ENCODE results near the gene VIPR2. TPM values are rescaled to one million over a fixed set of nuclear protein-coding genes. Genes with fewer than 3 reads are reported as not detected.

VIPR2 gene
- total RNA-seq, 1 donor from 2014 or later: not detected

GRCh38 chr7:159039716-159040115, 105.0 kb downstream of the VIPR2 start:
- intact Hi-C loops (cut with micrococcal nuclease): no loop called here
- H3K4me3 Mint-ChIP-seq: no peak overlapping the region
- POLR2A ChIA-PET: no interaction called here
- no peaks in the 10 kb centered on the region for H3K36me3 Mint-ChIP-seq (ENCODE audit: low read depth)
- DNase-seq (no peak), ATAC-seq (ENCODE audit: low read depth) (no peak)
- TF ChIP-seq CTCF (IDR thresholded peaks at IDR 0.05): no peak
- peaks cover 3% of the 10 kb centered on the region for H3K27me3 Mint-ChIP-seq
- no peaks in the 10 kb centered on the region for H3K9me3 Mint-ChIP-seq
- CTCF ChIA-PET: no interaction called here
- H3K27ac Mint-ChIP-seq: no peak overlapping the region
- no peaks in the 10 kb centered on the region for H3K4me1 Mint-ChIP-seq

- Mint-ChIP-seq H3K27me3 (peaks cover 3% of the 10 kb centered on the region), H3K36me3 (ENCODE audit: low read depth) (no peaks in the 10 kb centered on the region), H3K27ac (no peak overlapping the region), H3K4me3 (no peak overlapping the region), H3K9me3 (no peaks in the 10 kb centered on the region), H3K4me1 (no peaks in the 10 kb centered on the region)
- no peak for TF ChIP-seq CTCF (IDR thresholded peaks at IDR 0.05)
- DNase-seq (no peak), ATAC-seq (ENCODE audit: low read depth) (no peak)
- intact Hi-C loops (cut with micrococcal nuclease): no loop called here
- ChIA-PET CTCF (no interaction called here), POLR2A (no interaction called here)
These were observed 106.6 kb downstream of the VIPR2 start for GRCh38 chr7:159038066-159038465.

DNA sequence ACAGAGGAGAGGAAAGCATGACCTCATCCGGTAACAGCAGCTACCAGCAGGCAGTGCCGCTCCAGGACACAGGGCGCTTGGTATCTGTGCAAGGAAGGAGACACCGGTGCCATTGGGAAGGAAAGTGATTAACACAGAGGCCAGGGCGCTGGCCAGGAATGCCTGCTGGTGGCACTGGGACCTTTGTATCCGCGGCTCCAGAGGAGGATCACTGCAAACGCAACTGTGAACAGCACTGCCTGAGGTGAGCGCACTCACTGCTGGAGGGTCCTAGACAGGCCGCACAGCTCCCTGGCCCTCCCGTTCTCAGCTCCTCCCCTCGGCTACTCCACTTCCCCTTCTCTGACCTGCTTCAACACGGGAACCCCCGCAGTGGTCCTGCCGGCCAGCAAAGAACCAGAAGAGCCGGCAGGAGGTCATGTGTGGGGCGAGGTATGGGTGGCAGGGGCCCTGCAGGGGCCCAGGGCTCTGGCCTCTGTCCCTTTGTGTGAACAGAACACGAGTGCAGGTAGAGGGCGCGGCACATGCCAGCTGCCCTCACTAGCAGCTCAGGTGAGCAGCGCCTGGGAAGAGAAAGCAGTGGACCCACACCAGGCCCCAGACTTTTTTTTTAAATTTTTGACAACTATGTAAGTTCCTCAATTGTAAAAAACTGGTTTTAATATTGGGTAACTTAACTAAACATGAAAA, 107.6 kb downstream of the VIPR2 start:
- ATAC-seq (ENCODE audit: low read depth) (no peak), DNase-seq (no peak)
- Mint-ChIP-seq H3K27ac (no peak overlapping the region), H3K4me3 (no peak overlapping the region), H3K4me1 (no peaks in the 10 kb centered on the region), H3K36me3 (ENCODE audit: low read depth) (no peaks in the 10 kb centered on the region), H3K9me3 (no peaks in the 10 kb centered on the region), H3K27me3 (peaks cover 8% of the 10 kb centered on the region)
- POLR2A ChIA-PET: no interaction called here
- CTCF ChIA-PET: no interaction called here
- intact Hi-C loops (cut with micrococcal nuclease): no loop called here
- no peak for TF ChIP-seq CTCF (IDR thresholded peaks at IDR 0.05)

GRCh38 chr7:159035571-159036073, 109.0 kb downstream of the VIPR2 start:
- no peak for ATAC-seq (ENCODE audit: low read depth)
- no peaks in the 10 kb centered on the region for H3K9me3 Mint-ChIP-seq
- no peak overlapping the region for H3K27ac Mint-ChIP-seq
- TF ChIP-seq CTCF (IDR thresholded peaks at IDR 0.05): no peak
- intact Hi-C loops (cut with micrococcal nuclease): no loop called here
- ChIA-PET POLR2A (no interaction called here), CTCF (no interaction called here)
- peaks cover 18% of the 10 kb centered on the region for H3K27me3 Mint-ChIP-seq
- DNase-seq: no peak
- no peaks in the 10 kb centered on the region for H3K36me3 Mint-ChIP-seq (ENCODE audit: low read depth)
- no peak overlapping the region for H3K4me3 Mint-ChIP-seq
- peaks cover 4% of the 10 kb centered on the region for H3K4me1 Mint-ChIP-seq

DNA sequence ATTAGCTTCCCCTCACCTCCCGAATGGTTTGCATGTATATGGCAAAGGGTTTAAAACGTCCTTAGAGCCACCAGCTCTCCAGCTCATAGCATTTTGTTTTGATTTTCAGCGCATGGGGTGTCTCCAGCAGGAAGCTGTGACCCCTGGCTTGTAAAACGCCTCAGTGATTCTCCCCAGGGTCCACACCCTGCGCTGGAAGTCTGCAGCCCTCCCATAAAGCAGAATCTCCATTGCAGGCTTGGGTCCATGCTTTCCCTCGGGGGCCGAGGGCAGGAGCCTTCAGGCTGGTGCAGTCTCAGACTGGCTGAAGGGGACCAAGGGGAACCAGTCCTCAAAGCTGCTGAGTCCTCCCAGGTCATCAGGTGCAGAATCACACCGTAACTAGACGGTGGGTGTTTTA, 109.7 kb downstream of the VIPR2 start:
- ChIA-PET POLR2A (no interaction called here), CTCF (no interaction called here)
- DNase-seq (no peak), ATAC-seq (ENCODE audit: low read depth) (no peak)
- Mint-ChIP-seq H3K27ac (no peak overlapping the region), H3K9me3 (no peaks in the 10 kb centered on the region), H3K36me3 (ENCODE audit: low read depth) (no peaks in the 10 kb centered on the region), H3K4me1 (peaks cover 4% of the 10 kb centered on the region), H3K4me3 (no peak overlapping the region), H3K27me3 (peaks cover 18% of the 10 kb centered on the region)
- intact Hi-C loops (cut with micrococcal nuclease): no loop called here
- TF ChIP-seq CTCF (IDR thresholded peaks at IDR 0.05): no peak
